AG09319 (cell line): ENCODE data around the gene SNED1.

Source experiments
- DNase-seq: peaks from one replicate; pipeline ENCODE4 v3.0.0-alpha.2; 2010; ENCODE audit warnings: low read depth; ENCODE audit errors: extremely low read depth
- TF ChIP-seq, protein P1 (sequence below): IDR thresholded peaks from 2 replicates; pipeline ENCODE4 v1.5.1; 2011; ENCODE audit warnings: low read depth, mild to moderate bottlenecking, inconsistent platforms, low read length, moderate library complexity

The SNED1 gene

DNA sequence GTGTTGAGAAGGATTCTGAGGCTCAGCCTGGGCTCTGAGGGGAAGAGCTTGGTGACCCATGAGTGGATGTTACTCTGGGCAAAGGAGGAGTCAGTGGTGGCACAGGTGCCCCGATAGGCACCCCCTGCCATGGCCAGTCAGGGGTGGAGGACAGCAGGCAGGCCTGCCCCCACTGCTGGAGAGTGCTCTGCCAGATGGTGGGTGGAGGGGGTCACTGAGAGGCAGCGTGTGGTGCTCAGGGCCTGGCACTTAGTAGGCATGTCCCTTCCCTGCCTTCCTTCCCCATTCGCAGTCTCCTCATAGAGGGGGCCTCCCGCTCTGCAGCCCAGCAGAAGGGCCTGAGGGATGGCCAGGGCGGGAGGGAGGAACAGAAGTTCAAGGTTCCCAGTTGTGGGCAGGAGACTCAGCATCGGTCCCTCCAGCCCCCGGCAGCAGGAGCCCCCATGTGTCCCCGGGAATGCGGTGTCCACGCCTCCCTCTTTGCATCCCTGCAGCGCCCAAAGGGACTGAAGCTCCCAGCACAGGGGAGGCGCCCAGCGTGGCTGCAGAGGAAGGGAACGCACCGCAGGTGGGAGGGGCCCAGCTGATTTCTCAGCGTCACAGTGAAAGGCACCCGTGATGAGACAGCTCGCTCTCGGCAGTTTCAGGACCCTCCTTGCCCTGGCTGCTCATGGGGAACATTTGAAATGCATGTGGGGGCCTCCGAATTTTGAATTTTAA lies 5.7 kb upstream of the SNED1 start:
- TF ChIP-seq, protein P1, sequence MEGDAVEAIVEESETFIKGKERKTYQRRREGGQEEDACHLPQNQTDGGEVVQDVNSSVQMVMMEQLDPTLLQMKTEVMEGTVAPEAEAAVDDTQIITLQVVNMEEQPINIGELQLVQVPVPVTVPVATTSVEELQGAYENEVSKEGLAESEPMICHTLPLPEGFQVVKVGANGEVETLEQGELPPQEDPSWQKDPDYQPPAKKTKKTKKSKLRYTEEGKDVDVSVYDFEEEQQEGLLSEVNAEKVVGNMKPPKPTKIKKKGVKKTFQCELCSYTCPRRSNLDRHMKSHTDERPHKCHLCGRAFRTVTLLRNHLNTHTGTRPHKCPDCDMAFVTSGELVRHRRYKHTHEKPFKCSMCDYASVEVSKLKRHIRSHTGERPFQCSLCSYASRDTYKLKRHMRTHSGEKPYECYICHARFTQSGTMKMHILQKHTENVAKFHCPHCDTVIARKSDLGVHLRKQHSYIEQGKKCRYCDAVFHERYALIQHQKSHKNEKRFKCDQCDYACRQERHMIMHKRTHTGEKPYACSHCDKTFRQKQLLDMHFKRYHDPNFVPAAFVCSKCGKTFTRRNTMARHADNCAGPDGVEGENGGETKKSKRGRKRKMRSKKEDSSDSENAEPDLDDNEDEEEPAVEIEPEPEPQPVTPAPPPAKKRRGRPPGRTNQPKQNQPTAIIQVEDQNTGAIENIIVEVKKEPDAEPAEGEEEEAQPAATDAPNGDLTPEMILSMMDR: no peak
- no peak for DNase-seq

DNA sequence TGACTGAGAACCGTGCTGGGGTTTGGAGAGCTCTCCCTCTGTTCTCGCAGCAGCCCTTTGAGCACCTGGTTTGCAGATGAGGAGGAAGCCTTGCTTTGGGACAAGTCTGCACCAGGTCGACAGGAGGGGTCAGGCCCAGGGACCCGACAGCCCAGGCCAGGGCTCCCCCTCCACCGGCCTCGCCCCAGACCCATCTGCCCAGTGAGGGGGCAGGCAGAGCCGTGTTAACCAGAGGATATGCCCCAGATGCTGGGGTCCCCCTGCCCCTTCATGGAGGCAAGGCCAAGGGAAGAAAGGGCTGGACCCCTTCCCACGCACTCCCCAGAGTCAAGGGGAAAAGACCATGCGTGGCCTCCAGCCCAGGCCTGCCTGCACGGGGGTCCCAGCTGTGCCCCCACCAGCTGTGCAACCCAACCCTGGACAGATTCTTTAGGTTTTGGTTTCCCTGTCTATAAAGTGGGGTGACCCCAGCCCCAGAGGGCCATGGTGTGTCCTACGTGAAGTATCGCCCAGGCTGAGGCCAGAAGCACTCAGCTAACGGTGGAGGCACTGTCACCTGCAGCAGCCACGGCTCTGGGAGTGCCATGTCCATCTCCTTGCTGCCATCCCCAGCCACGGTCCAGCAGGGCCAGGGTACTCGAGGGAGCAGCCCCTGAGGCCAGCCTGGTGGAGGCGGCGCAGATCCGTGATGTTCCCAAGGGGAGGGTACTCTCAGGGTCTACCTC lies 4.8 kb upstream of the SNED1 start:
- TF ChIP-seq, protein P1: no peak
- no peak for DNase-seq

DNA sequence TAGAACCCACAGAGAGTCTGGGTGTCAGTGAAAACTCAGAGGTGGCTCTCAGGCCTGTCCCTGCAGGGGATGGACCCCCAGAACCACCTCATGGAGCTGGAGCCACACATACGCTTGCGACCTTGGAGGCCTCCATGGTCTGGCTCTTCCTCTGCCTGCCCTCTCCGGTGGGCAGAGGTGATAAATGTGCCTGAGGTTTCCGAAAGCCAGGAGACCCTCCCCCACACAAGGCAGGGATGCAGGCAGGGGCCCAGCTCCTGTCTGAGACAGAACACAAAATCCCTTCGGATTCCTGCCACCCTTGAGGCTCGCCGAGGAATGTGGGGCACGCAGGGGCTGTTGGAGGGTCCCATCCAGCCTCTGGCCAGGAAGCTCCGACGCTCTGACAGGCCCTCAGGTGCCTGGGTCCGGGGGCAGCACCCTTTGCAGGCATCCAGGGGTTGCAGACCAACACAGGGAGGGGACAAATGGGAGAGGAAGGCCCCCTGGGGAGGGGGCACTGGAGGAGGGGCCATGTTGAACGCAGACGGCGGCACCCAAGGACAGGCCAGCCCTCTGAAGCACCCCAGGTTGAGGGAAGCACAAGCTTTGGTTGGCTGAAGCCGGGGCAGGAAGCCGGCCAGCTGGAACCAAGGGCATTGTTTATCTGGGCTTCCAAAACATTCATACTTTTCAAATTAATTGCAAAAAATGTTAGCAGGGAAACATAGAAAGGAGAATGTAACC lies 4.1 kb upstream of the SNED1 start:
- no peak for DNase-seq
- TF ChIP-seq, protein P1: no peak

DNA sequence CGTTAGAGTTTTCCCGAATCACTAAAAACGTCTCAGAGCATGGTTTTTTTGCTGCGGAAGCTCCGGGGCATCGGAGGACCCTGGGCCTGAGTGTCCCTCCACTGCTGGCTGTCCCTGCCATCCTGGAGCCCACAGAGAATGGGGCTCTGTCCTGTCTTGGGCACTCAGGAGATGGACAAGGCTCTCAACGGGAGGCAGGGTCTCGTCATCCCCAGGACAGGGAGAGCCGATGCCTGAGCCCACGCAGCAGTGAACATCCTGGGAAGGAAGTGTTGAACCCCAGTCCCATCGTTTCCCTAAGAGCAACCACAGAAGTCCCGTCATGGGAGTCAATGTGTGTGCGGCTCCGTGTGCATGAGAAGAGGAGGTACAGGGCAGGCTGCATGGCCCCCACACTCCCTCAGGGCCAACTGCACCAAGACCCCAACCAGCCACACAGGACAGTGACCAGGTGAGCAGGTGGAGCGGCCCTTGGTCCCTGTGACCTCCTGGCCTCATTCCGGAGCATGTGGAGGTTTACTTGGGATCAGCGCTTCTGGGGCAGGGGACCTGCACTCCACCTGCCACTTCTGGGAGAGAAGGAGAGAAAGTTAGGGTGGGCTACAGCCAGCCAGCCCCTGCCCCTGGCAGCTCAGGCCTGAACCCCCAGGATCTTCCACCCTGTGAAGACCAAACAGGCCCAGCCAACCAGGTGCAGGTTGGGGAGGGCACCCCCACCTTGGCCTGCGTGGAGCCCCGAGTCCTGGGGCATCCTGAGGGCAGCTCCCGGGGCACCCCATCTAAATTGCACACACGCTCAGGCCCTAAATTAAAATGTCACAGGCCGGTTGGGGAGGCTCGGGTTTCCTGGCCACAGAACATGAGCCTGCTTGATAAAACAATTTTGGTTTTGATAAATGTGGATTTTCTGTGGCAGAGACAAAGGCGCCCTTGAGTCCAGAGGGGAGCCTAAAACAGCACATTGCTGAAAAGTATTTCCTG lies 3.1 kb upstream of the SNED1 start:
- TF ChIP-seq, protein P1: no peak
- no peak for DNase-seq

DNA sequence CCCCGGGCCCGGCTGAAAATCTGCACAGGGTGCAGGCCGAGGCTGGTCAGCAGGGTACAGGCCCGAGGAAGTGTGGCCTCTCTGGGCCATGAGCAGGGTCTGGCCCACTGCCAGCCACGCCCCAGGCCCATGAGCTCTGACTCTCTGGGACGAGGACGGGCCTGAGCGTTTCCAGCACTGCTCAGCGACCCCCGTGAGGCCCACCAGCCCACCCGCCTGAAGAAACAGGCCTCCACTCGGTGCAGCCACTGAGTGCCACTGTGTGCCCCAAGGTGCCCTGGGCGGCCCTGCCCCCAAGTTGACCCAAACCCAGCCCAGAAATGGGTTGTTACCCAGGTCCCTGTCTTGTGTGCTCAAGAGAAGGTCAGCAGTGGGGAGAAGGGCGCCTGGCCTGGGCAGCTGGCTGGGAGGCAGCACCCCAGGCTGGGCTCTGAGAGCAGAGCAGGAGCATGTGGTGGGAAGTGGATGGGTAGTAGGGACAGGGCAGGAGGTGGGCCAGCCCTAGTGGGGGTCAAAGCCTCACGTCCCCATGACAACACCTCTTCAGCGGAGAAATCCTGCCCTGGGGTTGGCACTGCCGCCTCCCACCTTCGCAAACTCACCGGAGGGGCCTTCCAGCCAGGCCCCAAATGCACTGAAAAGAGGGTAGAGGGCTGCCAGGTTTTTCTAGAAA lies 2.1 kb upstream of the SNED1 start:
- TF ChIP-seq, protein P1: no peak
- DNase-seq: no peak

DNA sequence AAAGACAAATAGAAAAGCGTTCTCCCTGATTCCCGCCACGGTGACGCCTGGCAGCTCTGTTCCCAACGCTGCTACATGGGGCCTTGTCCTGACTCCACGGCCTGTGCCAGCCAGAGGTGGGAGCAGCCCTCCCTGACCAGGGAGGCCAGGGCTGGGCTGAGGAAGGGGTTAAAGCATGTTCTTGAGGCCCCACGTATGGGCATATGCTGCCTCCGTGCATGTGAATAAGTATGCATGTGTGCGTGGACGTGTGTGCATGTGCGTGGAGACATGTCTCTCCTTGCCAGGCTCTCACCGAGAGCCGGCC lies 1.6 kb upstream of the SNED1 start:
- DNase-seq: no peak
- TF ChIP-seq, protein P1: no peak
